Tibial nerve (tissue), 4 donors: ENCODE measurements around the gene ALDH4A1. TPM values are rescaled to one million over a fixed set of nuclear protein-coding genes. Genes with fewer than 3 reads are reported as not detected.
"Not testable (repeated sequence)": the region's sequence is repeated elsewhere in the genome, so short reads cannot be mapped to it uniquely, and the experiment has no call there.

Experiments
- DNase-seq, 2 donors: peaks; one replicate each; pipeline ENCODE4 v3.0.0-alpha.2; 2019; ENCODE audit warnings: low spot score in 2 of 2
- H3K27ac ChIP-seq, 4 donors: fragments of 200-600 bp; sonication (generic) in 3 of 4; one replicate each; pipeline ENCODE4 v1.5.1; 2017 to 2019; ENCODE audit warnings: mild to moderate bottlenecking in 1 of 4
- H3K27me3 ChIP-seq, 2 donors: fragments of 200-600 bp; sonication (generic) in 1 of 2; one replicate each; pipeline versions ENCODE4 v1.5.1 to v1.6.0; 2017 to 2019
- H3K36me3 ChIP-seq, 3 donors: fragments of 200-600 bp; sonication (generic); one replicate each; pipeline ENCODE4 v1.5.1; 2018 to 2019
- H3K4me1 ChIP-seq, 4 donors: fragments of 200-600 bp; sonication (generic) in 3 of 4; one replicate each; pipeline ENCODE4 v1.5.1; 2017 to 2019
- H3K4me3 ChIP-seq, 4 donors: fragments of 200-600 bp; sonication (generic) in 3 of 4; one replicate each; pipeline ENCODE4 v1.5.1; 2017 to 2019; ENCODE audit warnings: mild to moderate bottlenecking in 1 of 4, moderate library complexity in 1 of 4
- H3K9me3 ChIP-seq, 4 donors: fragments of 200-600 bp; sonication (generic) in 3 of 4; one replicate each; pipeline ENCODE4 v1.5.1; 2017 to 2019
- CTCF ChIP-seq, 5 experiments: fragments of 200-600 bp in 3 of 5; fragments of 450-650 bp in 2 of 5; sonication (generic) in 3 of 5; IDR thresholded peaks; one replicate each; pipeline ENCODE4 v1.5.1; 2016 to 2019; ENCODE audit warnings: antibody characterized with exemption in 5 of 5, mild to moderate bottlenecking in 3 of 5, moderate library complexity in 2 of 5
- EP300 ChIP-seq, 2 donors: sonication (generic); formaldehyde crosslinking; IDR thresholded peaks; one replicate each; pipeline ENCODE4 v1.6.1; 2017; ENCODE audit warnings: antibody characterized with exemption in 2 of 2, mild to moderate bottlenecking in 1 of 2
- POLR2A ChIP-seq, 2 donors: fragments of 450-650 bp; IDR thresholded peaks; one replicate each; pipeline ENCODE4 v1.6.1; 2017; ENCODE audit warnings: antibody characterized with exemption in 2 of 2, mild to moderate bottlenecking in 2 of 2, moderate library complexity in 2 of 2
- WGBS, 2 donors: methylation state at CpG; one replicate each; pipeline ENCODE4 v1.1.5; 2018; 5-methylcytosine and 5-hydroxymethylcytosine counted together
- total RNA-seq, 4 donors: library from RNA; depleted of rRNA; stranded (reverse); fragments of >200 nt; gene quantifications; one replicate each; pipeline ENCODE4 v1.1.0, GENCODE V29; 2016

The ALDH4A1 gene
- total RNA-seq, 4 donors from 2014 or later = 31.2 to 42.0 (median 35.3) TPM

DNA sequence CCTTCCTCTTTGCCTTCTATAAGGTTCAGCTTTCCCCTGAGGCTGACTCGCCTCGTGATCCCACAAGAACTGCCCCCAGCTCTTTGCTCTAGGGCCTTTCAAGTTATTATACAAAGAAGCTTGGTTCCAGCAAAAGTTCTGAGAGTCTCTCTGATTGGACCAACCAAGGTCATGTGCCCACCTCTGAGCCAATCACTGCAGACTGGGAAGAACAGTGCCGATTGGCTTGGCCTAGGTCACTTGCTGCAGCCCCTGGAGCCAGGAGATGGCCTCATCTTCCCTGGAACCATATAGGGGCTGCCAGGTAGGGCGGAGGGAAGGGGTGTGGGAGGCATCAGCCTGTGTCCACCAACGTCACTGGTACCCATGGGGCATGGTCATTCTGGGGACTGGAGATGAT lies 65.7 kb downstream of the ALDH4A1 start:
- no peaks in the 10 kb centered on the region for H3K36me3 ChIP-seq
- TF ChIP-seq CTCF (IDR thresholded peaks at IDR 0.05) = no peak
- no peak for TF ChIP-seq EP300 (IDR thresholded peaks at IDR 0.05)
- TF ChIP-seq POLR2A (IDR thresholded peaks at IDR 0.05) = no peak
- no peak for DNase-seq
- H3K4me3 ChIP-seq = no peak overlapping the region
- WGBS, 2 donors = 53 to 61% methylated on average over 5 of the region's 5 CpGs
- peaks cover 0 to 16% (median 0%) of the 10 kb centered on the region in 4 donors for H3K9me3 ChIP-seq
- no peaks in the 10 kb centered on the region for H3K4me1 ChIP-seq
- H3K27me3 ChIP-seq = peaks cover 0 to 6% of the 10 kb centered on the region in 2 donors
- H3K27ac ChIP-seq = no peak overlapping the region

GRCh38 chr1:18832319-18832718 lies 70.0 kb downstream of the ALDH4A1 start:
- not testable (repeated sequence) for H3K4me1 ChIP-seq, H3K4me3 ChIP-seq, H3K27me3 ChIP-seq, DNase-seq, H3K36me3 ChIP-seq, H3K27ac ChIP-seq
- peaks cover 0 to 41% (median 0%) of the 10 kb centered on the region in 4 donors for H3K9me3 ChIP-seq
- 19 to 22% methylated on average over 1 of the region's 1 CpG for WGBS, 2 donors

DNA sequence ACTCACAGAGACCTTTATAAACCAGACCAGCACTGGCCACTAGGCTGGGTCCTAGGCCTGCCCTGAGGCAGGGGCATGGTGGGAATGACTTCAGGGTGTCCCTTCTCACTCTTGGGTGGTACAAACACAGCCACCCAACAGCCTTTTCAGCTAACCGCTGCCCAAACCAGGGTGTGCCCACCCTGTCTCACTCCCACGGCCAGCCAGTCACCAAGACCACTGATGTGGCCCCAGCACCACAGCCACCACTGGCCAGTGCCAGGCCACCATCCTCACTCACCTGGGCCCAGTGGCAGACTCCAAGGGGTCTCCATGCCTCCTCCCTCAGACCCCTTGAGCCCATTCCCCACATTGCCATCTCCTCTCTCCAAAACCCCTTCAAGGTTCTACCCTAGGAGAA lies 70.7 kb downstream of the ALDH4A1 start:
- Histone ChIP-seq H3K27ac (no peak overlapping the region), H3K4me1 (no peaks in the 10 kb centered on the region), H3K9me3 (peaks cover 0 to 47% (median 0%) of the 10 kb centered on the region in 4 donors), H3K36me3 (no peaks in the 10 kb centered on the region), H3K27me3 (peaks cover 0 to 6% of the 10 kb centered on the region in 2 donors), H3K4me3 (no peak overlapping the region)
- DNase-seq = no peak
- TF ChIP-seq EP300 (IDR thresholded peaks at IDR 0.05) (no peak), POLR2A (IDR thresholded peaks at IDR 0.05) (no peak), CTCF (IDR thresholded peaks at IDR 0.05) (no peak)
- WGBS, 2 donors = 95 to 100% methylated on average over 2 of the region's 2 CpGs

DNA sequence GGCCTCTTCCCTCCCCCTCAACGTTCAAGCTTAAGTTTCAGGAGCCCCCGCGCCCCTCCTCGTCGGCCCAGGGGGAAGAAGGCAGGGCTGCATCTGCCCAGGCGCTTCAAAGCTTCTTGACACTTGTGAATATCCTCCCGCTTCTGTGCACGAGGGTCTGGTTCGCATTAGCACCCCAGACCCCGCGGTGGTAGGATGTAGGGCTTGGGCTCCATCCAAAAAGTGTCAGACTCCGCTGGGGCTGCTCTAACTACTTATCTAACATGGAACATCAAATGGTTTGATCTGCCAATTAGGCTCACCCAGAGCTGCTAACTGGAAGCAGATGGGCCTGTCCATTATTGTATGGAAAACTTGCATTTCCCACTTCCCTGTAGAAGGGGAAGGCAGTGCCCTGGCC lies 71.8 kb downstream of the ALDH4A1 start:
- H3K27me3 ChIP-seq = peaks cover 0 to 6% of the 10 kb centered on the region in 2 donors
- H3K36me3 ChIP-seq = no peaks in the 10 kb centered on the region
- H3K9me3 ChIP-seq = peaks cover 0 to 47% (median 0%) of the 10 kb centered on the region in 4 donors
- H3K4me3 ChIP-seq = no peak overlapping the region
- H3K27ac ChIP-seq = no peak overlapping the region
- TF ChIP-seq EP300 (IDR thresholded peaks at IDR 0.05) = no peak
- no peak for TF ChIP-seq CTCF (IDR thresholded peaks at IDR 0.05)
- DNase-seq = no peak
- WGBS, 2 donors = 46 to 48% methylated on average over 12 of the region's 12 CpGs
- H3K4me1 ChIP-seq = no peaks in the 10 kb centered on the region

DNA sequence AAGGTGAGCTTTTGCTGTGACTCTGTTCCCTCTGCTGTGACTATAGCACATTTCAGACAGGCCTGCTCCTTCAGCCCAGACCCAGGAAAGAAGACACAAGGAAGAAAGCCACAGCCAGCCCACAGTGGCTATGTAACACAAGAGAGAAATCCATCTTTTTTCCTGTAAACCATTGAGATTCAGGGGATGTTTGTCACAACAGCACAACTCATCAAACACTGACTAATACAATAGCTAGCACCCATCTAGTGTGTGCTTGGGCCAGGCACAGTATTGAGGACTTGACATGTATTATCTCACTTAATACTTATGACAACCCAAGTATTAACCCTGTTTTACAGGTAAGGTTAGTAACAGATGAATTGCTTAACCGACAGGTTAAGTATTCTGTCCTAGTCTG lies 72.7 kb downstream of the ALDH4A1 start:
- no peak for DNase-seq
- no peaks in the 10 kb centered on the region for H3K36me3 ChIP-seq
- WGBS, 2 donors = 96 to 100% methylated on average over 1 of the region's 1 CpG
- H3K4me1 ChIP-seq = no peaks in the 10 kb centered on the region
- no peak for TF ChIP-seq EP300 (IDR thresholded peaks at IDR 0.05)
- no peak for TF ChIP-seq CTCF (IDR thresholded peaks at IDR 0.05)
- no peak for TF ChIP-seq POLR2A (IDR thresholded peaks at IDR 0.05)
- no peak overlapping the region for H3K27ac ChIP-seq
- H3K4me3 ChIP-seq = no peak overlapping the region
- H3K27me3 ChIP-seq = peaks cover 0 to 4% of the 10 kb centered on the region in 2 donors
- peaks cover 0 to 47% (median 0%) of the 10 kb centered on the region in 4 donors for H3K9me3 ChIP-seq

GRCh38 chr1:18828224-18828623 lies 74.1 kb downstream of the ALDH4A1 start:
- no peak for TF ChIP-seq POLR2A (IDR thresholded peaks at IDR 0.05)
- no peak for TF ChIP-seq EP300 (IDR thresholded peaks at IDR 0.05)
- no peak for TF ChIP-seq CTCF (IDR thresholded peaks at IDR 0.05)
- H3K27me3 ChIP-seq = no peaks in the 10 kb centered on the region
- peaks cover 0 to 47% (median 0%) of the 10 kb centered on the region in 4 donors for H3K9me3 ChIP-seq
- no peaks in the 10 kb centered on the region for H3K36me3 ChIP-seq
- H3K4me1 ChIP-seq = no peaks in the 10 kb centered on the region
- no peak for DNase-seq
- no peak overlapping the region for H3K27ac ChIP-seq
- no peak overlapping the region for H3K4me3 ChIP-seq
- WGBS, 2 donors = 56 to 68% methylated on average over 2 of the region's 2 CpGs
